HG02970 (cell line): Measurements from ENCODE around the gene PRL.

ENCODE experiments used
- ATAC-seq: cut with Tn5 transposase; IDR thresholded peaks from one replicate; pipeline ENCODE4 v1.9.1; 2021; ENCODE audit warnings: mild to moderate bottlenecking, moderate library complexity, moderate number of reproducible peaks; ENCODE audit not compliant: unreplicated experiment, low FRiP score

PRL gene

DNA sequence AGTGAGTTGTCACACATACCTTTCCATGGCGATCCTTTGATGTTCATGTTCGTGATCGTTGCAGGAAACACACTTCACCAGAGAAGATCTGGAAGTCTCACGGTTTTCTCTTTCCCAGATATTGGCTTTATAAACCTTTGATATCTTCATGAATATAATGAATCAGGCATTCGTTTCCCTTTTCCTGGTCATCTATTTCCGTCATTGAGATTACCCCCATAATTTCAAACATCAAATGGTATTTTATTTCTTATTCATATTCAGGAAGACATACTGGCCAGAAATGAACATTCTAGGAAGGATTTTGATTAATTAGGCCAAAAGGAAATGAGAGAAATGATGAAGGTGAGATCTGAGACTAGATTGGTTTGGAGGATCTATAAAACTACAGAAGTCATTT is at the start of gene PRL:
Gene PRL (minus strand): TSS at position 101 of the 400 bp plus-strand sequence. CDS start 54 bp downstream, at position 47.
- no peak for ATAC-seq

DNA sequence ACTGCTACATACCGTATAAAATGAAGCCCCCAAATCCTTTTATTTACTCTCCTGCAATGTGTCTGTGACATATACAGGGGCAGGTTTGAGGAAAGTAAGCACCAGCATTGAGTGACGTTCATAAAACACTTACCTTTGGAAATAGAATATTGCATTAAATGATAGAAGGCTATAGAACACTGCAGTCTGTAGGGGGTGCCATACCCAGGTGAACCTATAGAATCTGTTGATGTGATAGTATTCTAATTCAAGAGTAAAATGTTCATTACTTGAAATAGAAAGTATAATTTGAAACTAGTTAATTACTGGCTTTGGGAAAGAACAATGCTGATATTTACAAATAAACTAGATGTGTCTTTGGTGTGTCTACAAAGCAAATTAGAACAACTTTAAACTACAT is 47.0 kb upstream of the PRL start:
- no peak for ATAC-seq

- no peak for ATAC-seq
Measured at GRCh38 chr6:22334778-22335177, 37.9 kb upstream of the PRL start.

DNA sequence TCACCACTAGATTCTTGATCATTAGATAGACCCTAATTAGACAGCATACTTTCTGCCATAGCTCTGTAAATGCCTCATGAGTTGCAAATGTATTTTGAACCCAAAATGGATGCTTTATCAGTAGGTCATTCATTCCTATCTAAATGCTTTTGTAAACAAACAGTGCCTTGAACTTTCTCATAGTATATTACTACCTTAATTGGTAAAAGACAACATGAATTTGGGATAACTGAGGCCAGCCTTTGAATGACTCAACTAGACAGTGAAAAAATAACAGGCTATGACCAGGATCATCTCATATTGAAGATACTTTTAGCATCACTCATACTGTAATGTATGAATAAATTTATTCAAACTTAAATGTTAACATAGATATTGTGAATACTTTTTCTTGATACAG is 37.0 kb upstream of the PRL start:
- no peak for ATAC-seq

DNA sequence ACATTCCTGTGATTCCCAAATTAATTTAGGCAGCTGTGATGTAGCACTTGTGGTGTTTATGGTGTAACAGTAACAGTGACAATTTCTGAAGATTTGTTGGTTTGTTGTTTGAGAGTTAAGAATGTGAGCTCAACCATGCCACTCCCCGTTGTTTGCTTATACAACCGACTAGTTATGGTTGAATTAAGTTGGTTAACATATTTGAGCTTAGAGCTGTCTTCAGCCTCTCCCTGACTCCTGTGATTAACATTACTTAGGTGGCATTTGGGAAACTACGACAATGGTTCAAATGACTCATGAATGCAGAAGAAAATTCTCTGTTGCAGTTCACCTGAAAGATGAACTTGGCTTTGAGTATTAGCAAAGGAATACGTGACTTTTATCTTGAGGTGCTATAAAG is 35.9 kb upstream of the PRL start:
- no peak for ATAC-seq

GRCh38 chr6:22332216-22332615 is 35.4 kb upstream of the PRL start:
- no peak for ATAC-seq

DNA sequence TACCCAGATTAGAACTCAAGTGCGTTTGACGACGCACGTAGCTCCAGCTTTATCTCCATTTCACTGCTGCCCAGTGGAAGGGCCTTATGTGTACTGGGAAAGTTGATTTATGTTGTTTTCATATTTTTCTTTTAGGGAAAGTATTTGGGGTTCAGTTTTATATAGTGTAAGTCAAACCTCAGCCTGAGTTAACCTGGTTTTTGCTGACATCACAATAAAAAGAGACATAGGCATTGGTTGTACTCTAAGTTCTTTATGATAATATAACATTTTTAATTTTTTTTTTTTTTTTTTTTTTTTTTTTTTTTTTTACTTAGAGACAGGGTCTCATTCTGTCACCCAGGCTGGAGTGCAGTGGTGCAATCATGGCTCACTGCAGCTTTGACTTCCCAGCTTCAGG is 34.1 kb upstream of the PRL start:
- no peak for ATAC-seq

GRCh38 chr6:22328474-22328873 is 31.6 kb upstream of the PRL start:
- ATAC-seq, result no peak

DNA sequence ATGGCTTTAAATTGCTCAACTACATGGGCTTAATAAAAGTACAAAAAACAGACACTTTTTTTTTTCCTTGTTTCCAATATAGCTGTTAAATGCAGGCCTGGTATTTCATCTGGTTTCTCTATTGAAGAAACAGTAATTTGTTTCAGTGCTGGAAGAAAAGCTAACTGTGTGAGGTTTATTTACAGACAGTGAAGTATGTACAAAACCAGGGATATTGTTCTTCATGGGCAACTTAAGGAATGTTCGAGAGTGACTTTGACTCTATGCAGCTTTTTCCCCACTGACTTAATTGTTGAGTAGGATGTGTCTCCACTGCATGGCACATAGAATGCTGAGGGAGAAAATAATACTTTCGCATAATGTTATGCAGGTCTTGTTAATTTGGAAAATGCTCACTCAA is 31.0 kb upstream of the PRL start:
- ATAC-seq, result no peak

GRCh38 chr6:22326500-22326899 is 29.7 kb upstream of the PRL start:
- ATAC-seq, result no peak

- ATAC-seq, result no peak
Measured at GRCh38 chr6:22325481-22325880, 28.6 kb upstream of the PRL start.

DNA sequence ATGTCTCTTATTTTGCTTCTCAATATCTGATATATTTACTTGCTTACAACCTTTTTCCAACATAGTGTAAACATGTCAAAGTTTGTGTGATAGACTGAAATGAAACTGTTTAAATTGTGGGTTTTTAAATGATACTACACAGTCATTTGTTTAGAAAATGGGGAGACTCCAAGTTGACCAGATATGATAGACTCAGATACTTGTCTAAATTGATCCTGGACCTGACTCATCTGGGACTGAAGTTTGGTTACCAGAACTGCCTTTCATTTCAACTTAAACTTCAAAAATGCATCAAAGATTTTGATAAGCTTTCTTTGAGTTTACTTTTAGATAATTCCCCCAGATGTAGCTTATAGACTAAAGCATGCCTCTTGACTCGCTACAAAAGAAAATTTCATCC is 27.0 kb upstream of the PRL start:
- no peak for ATAC-seq

DNA sequence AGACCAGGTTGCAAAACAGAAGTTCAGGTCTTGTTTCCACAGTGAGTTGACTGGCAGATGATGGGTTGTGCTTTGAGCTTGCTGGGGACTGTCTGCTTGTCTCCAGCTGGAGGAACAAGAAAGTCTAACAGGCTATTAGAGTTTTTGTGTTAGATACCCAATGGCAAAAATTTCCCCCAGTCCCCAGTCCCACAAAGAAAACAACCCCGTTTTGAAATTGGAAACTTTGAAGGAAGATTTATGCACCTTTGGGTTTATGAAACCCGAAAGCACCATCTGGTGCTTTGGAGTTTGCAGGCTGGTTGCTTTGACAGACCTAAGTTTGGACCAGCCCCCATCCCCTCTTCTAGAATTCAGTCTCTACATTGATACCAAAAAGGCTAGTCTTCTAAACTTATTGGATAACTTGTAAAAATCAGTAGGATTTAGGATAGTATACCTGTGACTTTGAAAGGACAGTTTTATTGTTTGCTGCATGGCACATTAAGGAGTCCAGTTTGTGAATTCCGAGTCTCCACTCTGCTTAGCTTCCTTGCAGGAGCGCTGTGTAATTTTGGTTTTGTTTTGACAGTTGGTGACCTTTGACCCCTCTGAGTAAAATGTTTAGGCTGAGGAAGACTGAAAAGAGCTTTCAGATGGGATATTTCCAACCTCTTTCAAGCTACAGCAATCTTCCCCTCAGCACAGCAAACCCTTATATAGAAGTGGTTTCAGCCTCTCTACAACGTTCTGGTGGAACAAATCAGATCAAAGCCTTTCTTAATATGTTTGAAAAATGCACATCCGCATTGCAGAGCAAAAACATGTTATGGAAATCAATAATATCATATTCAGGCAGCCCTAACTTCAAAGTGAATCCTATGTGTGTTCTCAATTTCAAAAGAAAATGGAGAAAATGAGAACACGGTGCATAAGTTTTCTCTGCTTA is 25.5 kb upstream of the PRL start:
- no peak for ATAC-seq

- no peak for ATAC-seq
Measured at GRCh38 chr6:22320750-22321149, 23.9 kb upstream of the PRL start.

DNA sequence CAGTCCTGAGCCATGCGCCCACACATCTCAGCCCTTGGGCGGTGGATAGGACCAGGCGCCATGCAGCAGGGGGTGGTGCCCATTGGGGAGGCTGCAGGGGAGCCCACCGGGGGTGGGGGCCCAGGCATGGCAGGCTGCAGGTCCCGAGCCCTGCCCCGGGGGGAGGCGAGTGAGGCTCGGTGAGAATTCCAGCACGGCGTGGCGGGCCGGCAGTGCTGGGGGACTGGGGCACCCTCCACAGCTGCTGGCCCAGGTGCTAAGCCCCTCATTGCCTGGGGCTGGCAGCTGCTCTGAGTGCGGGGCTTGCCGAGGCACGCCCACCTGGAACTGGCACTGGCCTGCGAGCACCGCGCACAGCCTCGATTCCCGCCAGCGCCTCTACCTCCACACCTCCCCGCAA is 21.6 kb upstream of the PRL start:
- no peak for ATAC-seq

- no peak for ATAC-seq
Measured at GRCh38 chr6:22313796-22314195, 17.0 kb upstream of the PRL start.

GRCh38 chr6:22308939-22309338 is 12.1 kb upstream of the PRL start:
- no peak for ATAC-seq

DNA sequence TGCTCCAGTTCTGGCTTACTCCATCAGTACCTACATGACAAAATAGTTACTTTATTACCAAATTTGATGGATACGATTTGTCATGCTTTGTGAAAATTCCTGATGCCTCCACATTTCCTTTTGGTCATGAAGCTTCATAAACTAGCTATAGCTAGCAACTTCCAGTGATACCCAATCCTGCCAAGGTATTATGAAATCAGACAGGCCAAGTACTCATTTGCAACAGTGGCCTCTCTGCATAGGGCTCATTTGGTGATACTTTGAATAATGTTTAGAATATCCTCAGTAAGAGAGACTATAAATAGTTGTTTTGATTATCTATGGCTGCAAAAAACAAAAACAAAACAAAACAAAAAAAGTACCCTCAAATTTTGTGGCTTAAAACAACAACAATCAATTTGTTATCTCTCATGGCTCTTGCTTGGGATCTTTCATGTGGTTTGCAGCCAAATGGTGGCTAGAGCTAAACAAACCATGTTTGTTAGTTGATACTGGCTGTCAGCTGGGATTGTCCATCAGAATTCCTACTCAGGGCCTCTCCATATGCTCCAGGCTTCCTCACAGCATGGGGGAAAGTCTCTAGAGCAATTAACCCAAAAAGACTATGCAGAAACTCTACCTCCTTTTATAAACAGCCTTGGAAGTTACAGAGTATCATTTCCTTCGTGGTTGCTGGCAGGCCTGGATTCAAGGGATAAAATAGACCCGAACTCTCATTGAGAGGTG is 10.1 kb upstream of the PRL start:
- no peak for ATAC-seq

DNA sequence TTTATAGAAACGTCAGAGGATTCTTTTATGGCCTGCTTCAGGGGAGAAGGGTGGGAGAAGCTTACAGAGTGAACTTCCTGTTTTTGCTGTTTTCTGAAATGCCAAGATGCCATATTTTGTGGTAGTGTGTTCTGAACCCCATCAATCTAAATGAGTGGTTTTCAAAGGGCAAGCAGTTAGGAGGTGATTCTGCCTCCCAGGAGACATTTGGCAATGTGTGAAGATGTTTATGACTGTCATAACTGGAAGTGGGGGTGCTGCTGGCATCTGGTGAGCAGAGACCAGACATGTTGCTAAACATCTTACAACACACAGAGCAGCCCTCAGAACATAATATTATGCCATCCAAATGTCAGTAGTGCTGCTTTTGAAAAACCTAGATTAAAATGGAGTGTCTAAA is 6.0 kb upstream of the PRL start:
- ATAC-seq, result no peak

DNA sequence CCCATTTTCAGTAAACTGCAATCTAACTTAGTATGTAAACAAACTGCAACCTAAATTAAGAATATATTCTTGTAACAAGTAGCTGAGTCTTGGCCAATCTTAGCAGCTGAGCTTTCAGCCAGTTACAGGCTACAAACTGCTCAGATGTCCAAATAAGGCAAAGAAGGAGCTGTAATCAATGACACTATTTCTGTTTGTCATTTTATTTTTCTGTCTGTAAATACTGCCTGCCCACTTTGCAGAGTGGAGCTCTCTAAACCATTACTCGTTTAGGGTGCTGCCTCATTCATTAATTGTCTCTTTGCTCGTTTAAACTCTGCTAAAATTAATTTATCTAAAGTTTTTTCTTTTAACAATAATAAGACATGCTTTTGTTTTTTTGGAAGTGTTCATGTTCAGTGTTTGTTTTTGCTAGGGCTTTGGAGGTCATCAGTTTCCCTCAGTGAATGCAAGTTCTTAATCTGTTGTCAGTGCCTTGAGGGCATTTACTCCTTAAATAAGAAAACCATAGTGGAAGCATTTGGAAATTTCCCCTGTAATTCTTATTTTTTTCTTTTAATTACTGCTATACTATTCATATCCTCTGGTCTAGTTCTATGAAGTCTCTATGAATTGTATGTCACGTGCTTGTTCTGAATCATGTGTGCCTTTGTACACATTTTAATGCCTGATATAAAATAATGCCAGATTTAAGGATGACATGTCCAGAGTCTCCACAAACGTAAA is 3.6 kb upstream of the PRL start:
- no peak for ATAC-seq

- ATAC-seq, result no peak
Measured at GRCh38 chr6:22298475-22298890, 1.6 kb upstream of the PRL start.
